Activated CD8-positive, alpha-beta memory T cell treated with anti-CD3 and anti-CD28 coated beads, Interleukin-2, amount 50 U/mL, for 1 hour (primary cell): ENCODE measurements around the gene PANK1.
"Not testable (repeated sequence)": the region's sequence is repeated elsewhere in the genome, so short reads cannot be mapped to it uniquely, and the experiment has no call there.

Experiments
- DNase-seq: peaks from one replicate; pipeline ENCODE4 v3.0.0-alpha.2; 2020; ENCODE audit errors: extremely low read depth

The PANK1 gene

DNA sequence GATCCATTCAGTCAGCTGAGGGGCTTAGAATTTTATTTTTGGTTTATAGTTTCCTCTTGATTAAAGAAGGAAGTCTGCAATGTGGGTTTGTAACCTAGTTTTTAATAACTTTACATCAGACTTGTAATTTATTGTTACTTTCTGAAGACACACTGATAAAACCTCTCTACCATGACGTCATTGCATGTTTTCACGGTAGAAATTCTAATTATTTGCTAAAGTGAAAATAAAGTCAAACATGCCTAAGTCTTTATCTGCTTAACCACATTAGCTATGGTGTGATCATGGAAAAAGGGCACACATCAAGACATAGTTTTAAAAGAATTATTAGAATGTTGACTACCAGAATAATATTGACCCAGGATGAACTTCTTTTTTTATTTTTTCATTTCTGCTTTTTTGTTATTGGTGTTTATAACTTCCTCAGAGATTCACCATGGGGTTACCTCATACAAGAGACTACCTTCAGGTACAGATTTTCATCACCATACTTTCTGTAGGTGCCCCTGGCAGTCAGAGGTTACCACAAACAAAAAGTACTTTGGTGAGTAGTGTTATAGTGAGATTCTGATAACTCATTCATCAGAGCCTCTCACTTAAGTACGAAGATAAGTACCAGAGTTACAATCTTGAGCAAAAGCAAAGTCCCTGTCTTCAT, 7.0 kb upstream of the PANK1 start:
- no peak for DNase-seq

DNA sequence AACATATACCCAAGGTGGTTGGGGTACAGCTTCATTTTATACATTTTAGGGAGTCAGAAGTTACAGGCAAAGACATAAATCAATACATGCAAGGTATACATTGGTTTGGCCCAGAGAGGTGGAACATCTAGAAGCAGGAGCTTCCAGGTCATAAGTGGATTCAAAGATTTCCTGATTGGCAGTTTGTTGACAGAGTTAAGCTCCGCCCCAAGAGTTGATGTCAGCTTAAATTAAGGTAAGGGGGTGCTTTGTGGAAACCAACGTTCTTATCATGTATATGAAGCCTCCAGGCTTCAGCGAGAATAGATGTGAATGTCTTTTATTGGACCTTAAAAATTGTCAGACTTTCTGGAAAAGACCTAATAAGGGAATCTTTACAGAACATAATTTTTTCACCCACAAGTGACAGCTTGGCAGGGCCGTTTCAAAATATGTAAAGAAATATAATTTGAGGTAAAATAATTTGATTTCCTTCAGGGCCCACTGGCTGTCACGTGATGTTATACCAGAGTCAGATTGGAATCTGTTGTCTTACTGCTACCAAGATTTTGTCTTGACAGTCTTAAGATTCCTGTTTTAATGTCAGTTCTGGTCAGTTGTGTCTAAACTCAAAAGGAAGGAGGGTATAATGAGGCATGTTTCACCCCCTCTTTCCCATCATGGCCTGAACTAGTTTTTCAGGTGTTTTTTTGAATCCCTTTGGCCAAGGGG, 6.3 kb upstream of the PANK1 start:
- no peak for DNase-seq

DNA sequence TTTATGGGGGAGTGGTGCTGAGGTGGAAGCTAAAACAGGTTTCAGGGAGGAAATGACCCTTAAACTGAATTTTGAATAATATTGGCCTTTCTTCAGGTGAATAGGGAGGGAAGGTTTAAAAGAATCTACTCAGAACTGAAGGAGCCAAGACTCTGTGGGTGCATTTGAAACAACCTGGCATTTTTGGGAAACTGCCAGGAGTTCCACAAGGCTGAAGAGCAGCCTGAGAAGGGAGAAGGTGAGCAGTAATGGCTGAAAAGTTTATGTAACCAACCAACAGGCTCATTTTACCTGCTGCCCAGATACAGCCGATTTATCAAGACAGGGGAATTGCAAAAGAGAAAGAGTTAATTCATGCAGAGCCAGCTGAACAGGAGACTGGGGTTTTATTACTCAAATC, 4.0 kb upstream of the PANK1 start:
- DNase-seq, result no peak

DNA sequence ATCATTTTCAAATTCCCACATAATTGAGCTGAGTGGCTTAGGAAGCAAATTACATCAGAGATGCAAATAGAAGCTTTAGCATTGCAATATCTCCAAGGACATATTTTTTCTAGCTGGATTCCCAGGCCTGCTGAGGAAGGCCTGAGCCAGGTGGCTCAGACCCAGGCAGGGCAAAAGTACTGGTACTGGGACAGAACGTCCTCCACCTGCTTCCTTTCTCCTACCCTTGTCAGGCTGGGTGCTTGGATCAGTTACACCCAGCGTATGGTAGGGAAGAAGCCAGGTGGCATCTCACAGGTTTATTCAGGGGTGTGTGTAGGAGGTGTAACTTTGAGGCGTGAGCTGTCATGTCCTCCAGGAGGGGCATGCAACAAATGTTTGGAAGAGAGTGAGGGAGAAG, 3.0 kb upstream of the PANK1 start:
- DNase-seq, result no peak

DNA sequence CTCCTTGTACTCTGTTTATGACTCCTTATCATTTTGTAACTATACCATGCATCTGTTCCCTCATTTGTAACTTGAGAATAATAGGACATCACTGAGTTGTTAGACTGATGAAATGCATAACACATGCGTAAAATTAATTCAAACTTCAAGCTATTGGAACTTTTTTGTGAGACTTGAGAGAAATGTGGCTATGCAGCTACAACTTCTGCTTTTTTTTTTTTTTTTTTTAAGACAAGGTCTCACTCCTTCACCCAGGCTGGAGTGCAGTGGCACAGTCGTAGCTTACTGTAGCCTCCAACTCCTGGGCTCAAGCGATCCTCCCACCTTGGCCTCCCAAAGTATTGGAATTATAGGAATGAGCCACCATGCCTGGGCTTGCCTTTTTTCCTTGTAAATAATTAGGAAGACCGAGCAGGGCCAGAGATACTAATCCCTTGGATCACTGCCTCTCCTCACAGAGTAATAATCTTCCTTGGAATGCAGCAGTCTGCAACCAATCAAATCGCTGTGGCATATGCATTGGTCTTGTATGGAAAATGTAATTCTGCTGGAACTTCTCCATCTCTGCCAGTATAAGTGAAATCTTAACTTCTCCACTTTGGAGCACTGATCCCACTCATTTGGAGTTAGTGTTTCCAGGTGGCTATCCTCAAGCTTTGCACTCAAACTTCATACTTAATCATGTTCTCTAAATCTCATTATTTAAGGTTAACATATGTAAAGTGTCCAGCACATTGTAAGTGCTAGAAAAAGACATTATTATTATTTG, 2.0 kb upstream of the PANK1 start:
- no peak for DNase-seq

DNA sequence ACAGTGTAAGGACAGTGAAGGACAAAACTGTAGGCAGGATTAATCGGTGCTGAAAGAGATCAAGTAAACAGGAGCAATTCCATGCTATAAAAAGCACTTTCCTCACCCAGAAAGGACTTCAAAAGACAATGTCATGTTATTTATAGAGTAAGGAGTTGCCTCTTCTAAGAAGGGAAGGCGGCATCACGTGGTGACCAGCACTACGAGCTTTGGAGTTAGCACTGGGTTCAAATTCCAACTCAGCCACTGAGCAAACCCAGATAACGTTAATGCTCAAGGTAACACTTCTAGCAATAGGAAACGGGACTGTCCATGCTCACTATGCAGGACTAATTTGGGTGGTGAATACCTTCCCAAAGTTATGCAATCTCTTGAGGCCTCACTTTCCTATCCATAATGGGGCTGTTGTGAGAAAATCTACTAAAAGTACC, 715 bp upstream of the PANK1 start:
- no peak for DNase-seq

DNA sequence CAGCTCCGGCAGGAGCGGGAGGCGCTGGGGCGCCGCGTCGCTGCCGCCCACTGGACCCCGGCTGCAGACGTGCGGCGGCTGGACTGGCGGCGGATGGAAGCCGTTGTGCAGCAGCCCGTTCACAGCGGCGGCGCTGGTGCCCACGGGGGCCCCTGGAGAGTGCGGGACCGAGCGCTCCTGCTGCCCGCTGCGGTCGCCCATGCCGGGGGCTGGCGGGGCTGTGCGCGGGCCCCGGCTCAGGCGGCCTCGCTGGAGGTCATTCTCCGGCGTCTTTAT, 413 bp downstream of the PANK1 start:
- DNase-seq, result no peak

DNA sequence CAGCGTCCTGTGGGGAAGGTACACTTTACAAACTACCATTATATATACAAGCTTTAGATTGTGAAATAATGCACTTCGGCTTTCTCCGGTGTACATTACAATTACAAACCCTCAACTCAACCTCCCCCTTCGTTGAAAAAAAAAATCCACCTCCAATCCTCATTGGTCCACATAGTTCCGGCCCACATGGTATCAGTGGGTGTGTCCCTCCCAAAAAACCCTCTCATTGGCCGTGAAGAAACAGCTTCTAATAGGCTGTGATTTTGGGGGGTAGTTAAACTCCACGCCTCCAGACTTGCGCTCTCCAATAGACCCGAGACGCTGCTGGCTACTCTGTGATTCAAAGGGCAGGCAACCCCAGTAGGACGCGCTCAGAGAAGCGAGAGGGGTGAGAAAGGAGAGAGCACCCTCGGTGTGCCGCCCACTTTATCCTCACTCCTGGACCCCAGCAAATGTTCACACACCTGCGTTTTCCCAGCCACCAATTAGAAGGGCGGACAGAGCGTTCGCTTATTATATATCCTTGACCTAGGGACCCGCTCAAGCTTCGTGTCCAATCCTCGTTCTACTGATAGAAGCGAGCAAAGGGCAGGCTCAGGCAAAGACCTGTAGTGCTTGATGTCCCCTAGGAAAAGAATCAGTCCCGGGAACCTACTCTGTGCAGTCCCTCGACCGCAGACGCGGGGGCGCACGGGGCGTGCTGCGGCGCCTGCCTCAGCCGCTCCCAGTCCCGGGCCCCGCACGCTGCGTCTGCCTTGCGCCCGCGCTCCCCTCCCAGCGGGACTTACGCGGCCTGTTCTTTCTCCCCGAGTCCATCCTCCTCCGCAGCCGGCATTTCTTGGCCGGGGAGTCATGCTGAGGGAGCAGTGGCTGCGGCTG, 991 bp downstream of the PANK1 start:
- DNase-seq, result no peak

DNA sequence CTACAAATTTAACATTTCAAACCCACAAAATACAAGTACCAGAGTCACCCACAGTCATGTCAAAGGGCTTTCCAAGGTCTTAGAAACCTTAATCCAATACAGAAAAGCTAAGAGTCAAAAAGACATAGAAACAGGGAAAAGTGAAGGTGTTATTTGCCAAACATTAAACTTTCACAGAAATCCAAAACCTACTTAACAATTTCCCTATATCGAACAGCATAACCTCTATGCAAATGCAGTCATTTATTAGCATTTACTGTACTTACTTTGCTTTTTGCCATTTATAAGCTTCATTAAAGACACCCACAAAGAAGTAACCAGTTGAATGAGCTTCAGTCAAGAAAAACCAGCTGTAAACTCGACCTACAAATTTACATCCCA, 1.6 kb downstream of the PANK1 start:
- DNase-seq, result no peak

DNA sequence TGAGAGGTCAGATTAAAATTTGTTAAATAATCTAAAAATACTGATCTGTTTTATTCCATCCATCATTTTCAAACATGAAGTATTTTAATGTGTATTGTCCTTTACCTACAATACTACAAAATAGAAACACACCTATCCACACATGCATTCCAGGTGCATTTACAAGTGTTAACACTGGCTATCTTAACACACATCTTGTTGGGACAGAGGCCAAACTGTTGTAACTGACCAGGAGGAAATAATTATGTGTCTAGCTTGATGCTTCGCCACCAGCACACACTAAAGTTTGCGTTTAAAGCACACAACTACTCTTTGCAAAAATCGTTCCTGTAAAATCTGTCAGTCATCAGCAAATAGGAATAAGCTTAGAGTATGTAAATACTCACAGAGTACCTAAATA, 2.8 kb downstream of the PANK1 start:
- DNase-seq, result no peak

DNA sequence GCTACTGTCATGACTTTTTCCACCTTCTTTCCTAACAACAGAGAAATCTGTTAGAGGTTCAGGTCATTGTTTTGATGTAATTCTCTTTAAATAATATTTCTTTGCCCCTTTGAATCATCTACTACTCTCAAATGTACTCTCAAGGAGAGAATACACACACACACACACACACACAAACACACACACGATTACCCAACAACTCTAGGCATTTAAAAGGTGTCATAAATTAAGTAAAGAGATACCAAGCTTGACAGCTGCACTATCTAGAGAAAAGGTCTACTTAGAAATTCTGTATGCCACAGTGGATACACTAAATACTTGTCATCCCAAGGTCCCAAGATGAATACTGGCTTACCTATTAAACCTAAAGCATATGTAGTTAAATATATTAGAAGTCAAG, 4.8 kb downstream of the PANK1 start:
- DNase-seq, result no peak

DNA sequence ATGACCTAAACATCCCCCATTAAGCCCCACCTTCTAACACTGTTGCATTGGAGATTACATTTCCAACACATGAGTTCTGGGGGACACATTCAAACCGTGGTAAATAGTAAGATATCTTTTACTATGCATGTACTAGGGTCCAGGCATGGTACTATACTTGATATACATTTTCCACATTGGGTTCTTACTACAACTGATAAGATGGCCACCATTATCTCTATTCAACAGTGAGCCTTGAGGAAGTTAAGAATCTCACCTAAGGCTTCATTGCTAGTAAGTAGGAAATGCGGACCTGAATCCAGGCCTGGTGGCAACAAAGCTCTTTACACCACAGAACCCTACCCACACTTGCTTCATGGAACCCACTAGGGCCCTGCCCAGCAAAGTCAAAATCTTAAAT, 5.7 kb downstream of the PANK1 start:
- DNase-seq, result no peak

DNA sequence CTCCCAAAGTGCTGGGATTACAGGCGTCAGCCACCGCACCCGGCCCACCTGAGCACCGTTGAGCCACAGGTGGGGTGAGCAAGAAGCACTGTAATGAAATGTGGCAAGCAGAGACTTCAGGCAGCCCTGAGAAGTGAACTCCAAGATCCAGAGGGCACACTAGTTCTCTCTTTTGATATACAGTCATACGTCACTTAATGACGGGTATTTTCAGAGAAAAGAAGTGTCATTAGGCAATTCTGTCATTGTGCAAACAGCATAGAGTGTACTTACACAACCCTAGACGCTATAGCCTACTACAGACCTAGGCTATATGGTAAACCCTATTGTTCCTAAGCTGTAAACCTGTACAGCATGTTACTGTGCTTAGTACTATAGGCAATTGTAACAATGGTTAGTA, 7.9 kb downstream of the PANK1 start:
- no peak for DNase-seq

DNA sequence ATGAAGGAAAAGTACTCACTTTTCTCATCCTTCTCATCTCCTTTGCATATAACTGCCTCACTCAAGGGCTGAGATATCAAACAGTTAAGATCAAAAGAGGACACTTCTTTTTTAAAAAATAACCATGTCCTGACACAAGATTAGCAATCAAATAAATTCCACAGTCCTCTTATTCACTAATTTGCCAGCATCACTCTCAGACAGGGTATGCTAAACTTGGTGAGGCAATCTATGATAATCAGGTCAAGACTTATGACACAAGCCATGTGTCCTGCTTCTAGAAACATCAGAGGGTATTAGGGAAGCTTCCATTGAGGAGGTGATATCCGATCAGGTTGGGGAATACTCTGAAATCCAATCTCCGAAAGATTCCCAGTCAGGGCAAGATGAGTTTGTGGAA, 10.4 kb downstream of the PANK1 start:
- no peak for DNase-seq

DNA sequence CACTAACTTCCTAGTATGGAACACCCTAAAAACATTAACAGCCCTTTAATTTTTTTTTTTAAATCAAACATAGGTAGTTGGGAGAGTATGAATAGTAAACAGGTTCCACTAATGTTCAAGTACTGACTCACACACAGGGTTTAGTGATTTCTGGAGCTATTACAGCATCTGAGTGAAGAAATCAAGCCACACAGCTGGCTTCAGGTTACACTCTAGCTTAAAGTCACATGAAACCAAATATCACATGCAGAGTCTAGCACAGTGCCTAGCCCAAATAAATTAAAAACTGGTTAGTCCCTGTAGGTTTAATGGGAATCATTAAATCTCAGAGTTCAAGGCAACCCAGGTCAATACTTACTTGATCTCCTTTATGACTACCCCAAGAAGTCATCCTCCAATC, 11.6 kb downstream of the PANK1 start:
- no peak for DNase-seq

DNA sequence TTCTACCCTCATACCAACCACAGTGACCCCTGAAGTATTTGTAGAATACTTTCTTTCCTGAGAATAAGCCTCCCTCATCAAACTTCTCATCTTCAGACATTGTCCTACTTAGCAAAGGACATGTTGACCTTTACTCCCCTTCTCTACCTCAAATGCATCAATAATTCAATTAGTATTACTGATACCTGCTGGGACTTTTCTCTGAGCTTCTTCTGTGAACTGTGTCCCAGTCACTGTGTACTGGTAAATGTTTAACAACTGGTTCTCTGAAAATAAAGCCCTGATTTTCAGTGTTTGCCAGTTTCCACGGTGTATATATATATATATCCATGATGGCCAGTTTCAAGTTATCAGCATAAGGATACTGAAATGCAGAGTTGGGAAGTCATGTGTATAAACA, 12.2 kb downstream of the PANK1 start:
- no peak for DNase-seq

DNA sequence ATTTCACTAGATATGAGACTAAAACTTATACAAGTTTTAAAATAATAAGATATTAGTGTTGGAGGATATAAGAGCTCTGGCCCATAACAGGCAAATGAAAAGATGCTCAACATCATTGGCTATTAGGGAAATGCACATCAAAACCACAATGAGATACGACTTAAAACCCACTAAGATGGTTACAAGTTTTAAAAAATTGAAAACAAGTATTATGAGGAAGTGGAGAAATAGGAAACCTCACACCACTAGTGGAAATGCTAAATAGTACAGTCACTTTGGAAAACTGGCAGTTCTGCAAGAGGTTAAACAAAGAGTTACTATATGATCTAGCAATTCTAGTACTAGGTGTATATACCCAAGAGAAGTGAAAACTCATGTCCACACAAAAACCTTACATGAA, 17.2 kb downstream of the PANK1 start:
- DNase-seq, result no peak

DNA sequence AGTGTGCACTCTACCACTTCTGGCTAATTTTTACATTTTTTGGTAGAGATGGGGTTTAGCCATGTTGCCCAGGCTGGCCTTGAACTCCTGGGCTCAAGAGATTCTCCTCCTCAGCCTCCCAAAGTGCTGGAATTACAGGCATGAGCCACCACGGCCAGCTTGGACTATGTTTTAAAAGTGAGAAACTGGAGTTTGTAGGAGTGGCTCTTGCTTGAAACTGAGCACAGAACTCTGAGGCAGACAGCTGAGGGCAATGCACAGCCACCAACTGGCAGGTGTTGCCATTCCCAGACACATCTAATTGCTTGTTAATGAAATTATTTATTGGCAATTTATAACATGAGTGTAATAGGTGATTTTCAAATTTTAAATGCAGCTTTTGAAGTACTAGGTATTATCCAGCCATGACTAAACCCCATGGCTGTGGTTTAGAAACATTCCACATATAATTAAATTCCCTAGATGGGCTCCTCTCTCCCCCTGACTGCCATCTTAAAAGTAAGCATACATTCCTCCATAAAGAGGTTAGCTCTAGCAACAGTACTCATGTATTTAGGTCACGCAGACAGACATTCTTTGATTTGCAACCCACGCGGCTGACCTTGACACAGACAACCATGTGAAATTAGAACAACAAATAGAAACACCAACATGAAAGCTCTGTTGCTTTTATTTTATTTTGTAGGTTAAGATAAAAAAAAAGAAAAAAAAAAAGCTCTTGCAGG, 19.8 kb downstream of the PANK1 start:
- no peak for DNase-seq

DNA sequence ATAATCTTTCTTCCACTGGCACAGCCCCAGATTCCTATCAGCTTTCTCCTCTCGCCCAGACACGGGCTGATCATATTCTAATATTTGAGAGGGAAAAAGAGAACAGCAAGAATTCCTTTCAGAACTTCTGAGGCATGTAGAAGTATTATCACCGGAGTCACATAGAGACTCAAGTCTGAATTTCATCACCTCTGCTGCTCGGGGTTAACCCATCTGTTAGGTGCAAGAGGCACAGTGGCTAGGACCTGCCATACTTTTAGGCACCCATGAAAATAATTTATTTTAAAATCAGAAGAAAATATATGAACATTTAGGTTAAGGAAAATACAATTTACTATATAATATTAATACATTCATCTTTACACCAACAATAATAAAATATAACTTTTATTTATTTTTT, 21.0 kb downstream of the PANK1 start:
- DNase-seq, result no peak

DNA sequence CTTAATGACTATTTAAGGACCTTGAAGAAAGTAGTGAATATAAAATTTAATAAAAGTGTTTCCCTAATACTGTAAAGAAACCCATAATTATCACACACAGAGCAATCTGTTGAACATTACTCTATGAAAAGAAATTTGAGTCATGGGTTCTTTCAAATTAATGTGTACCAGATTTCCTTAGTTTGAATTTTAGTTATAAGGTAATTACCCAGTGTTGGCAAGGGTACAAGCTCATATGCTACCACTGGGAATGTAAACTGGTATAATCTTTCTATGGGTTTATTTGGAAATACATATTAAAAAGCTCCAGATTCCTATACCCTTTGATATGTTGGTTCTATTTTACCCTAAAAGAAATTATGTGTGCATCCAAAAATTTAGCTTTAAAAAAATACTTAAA, 22.9 kb downstream of the PANK1 start:
- DNase-seq, result no peak

DNA sequence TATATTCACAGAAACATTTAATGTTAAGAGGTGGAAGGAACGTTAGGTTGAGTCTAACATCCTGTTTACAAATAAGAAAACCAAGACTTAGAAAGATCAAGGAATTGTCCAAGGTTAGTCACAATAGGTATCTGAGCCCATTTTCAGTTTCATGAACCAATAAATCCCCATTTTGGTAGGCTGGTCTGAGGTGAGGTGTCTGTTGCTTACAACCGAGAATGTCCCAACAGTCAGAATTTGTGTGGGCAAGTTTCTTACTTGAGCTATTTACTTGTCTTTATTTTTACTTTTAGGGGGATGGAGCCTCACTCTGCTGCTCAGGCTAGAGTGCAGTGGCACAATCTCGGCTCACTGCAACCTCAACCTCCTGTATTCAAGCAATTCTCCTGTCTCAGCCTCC, 23.6 kb downstream of the PANK1 start:
- DNase-seq, result no peak

DNA sequence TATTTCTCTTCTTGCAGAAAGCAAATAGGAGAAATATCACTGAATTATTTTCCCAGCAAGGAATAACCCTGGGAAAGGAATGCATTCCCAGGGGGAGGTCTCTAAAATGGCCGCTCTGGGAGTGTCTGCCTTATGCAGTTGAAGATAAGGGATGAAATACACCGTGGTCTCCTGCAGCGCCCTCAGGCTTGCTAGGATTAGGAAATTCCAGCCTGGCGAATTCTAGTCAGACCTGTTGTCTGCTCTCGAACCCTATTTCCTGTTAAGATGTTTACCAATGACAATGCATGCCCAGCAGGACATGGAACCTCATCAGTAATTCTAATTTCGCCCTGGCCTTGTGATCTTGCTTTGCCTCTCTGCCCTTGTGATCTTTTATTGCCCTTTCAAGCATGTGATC, 24.7 kb downstream of the PANK1 start:
- not testable (repeated sequence) for DNase-seq
